Common myeloid progenitor, CD34-positive (primary cell): ENCODE data around the gene BCOR.

ENCODE experiments used
- CTCF ChIA-PET: fragments of 350-600 bp; sonication (Branson Sonifier 250); formaldehyde crosslinking; loops from one replicate; lab custom pipeline; 2021; ENCODE audit warnings: antibody characterized with exemption; lab: Charles Lee
- POLR2A ChIA-PET: fragments of 350-600 bp; sonication (Branson Sonifier 250); formaldehyde crosslinking; loops from one replicate; lab custom pipeline; 2021; ENCODE audit warnings: antibody characterized with exemption; lab: Charles Lee
- DNase-seq, 3 donors: peaks; one replicate each; pipeline versions ENCODE4 v3.0.0 to v3.0.0-alpha.2; 2013
- H3K27ac ChIP-seq, 2 experiments: 1 replicate in 1 of 2; 2 replicates in 1 of 2; pipeline ENCODE4 v1.7.0; 2013; ENCODE audit warnings: inconsistent platforms in 2 of 2, low read length in 2 of 2, mild to moderate bottlenecking in 2 of 2, low read depth in 1 of 2, moderate library complexity in 1 of 2; ENCODE audit not compliant: severe bottlenecking in 2 of 2, insufficient read depth in 1 of 2, poor library complexity in 1 of 2
- H3K27me3 ChIP-seq, 5 experiments: replicated peaks in 2 of 5; 1 replicate in 3 of 5; 2 replicates in 2 of 5; pipeline versions ENCODE4 v1.6.1 to v1.7.0; 2013; ENCODE audit warnings: low read length in 4 of 5, mild to moderate bottlenecking in 2 of 5, moderate library complexity in 2 of 5, inconsistent platforms in 1 of 5; ENCODE audit not compliant: insufficient read depth in 5 of 5, control insufficient read depth in 4 of 5
- H3K36me3 ChIP-seq, 4 experiments: 1 replicate in 2 of 4; 2 replicates in 2 of 4; pipeline versions ENCODE4 v1.6.1 to v1.7.0; 2013; ENCODE audit warnings: low read length in 3 of 4, control low read depth in 1 of 4, mild to moderate bottlenecking in 1 of 4; ENCODE audit not compliant: control insufficient read depth in 4 of 4, insufficient read depth in 4 of 4
- H3K4me1 ChIP-seq, 4 experiments: 1 replicate in 3 of 4; 2 replicates in 1 of 4; pipeline versions ENCODE4 v1.6.1 to v1.7.1; 2013; ENCODE audit warnings: low read length in 3 of 4, mild to moderate bottlenecking in 3 of 4, control low read depth in 1 of 4, inconsistent platforms in 1 of 4, moderate library complexity in 1 of 4; ENCODE audit not compliant: control insufficient read depth in 4 of 4, insufficient read depth in 4 of 4; ENCODE audit errors: control extremely low read depth in 1 of 4
- H3K4me3 ChIP-seq, 7 experiments: 1 replicate in 4 of 7; 2 replicates in 3 of 7; pipeline versions ENCODE4 v1.5.1 to v1.7.0; 2013; ENCODE audit warnings: mild to moderate bottlenecking in 7 of 7, low read length in 6 of 7, moderate library complexity in 6 of 7, inconsistent platforms in 2 of 7, low read depth in 2 of 7, control low read depth in 1 of 7; ENCODE audit not compliant: insufficient read depth in 4 of 7, control insufficient read depth in 1 of 7; ENCODE audit errors: extremely low read depth in 1 of 7
- H3K9me3 ChIP-seq, 5 experiments: 1 replicate in 4 of 5; 2 replicates in 1 of 5; pipeline versions ENCODE4 v1.6.1 to v1.7.1; 2013; ENCODE audit warnings: low read length in 4 of 5, mild to moderate bottlenecking in 2 of 5, inconsistent platforms in 1 of 5, low read depth in 1 of 5, moderate library complexity in 1 of 5; ENCODE audit not compliant: control insufficient read depth in 4 of 5, insufficient read depth in 2 of 5; ENCODE audit errors: control extremely low read depth in 1 of 5
- WGBS: methylation state at CpG from one replicate; pipeline ENCODE4 v1.1.5; 2013; ENCODE audit not compliant: insufficient coverage; 5-methylcytosine and 5-hydroxymethylcytosine counted together

Gene BCOR

DNA sequence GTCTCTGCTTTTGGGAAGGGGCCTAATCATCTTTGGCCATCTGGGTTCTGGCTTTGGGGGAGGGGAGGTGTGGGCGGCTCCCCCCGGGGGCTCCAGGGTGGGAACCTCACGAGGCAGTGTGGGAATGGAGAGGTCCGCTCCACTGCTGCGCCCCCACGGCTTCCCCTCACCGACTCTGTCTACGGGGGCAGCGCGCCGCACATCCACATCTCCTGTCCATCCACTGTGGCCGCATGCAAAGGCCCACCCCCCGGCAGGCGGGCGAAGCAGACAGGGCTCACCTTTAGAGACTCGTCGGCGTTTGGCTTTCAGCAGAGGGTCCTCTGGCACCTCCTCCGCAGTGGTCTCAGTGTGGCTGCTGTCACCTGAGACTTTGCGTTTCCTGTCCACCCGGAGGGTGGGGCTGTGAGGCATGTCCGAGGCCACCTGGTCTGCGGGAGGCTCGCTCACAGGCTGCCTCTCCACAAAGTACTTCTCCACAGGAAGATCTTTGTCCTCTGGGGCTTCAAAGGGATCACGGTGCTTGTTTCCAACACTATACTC, 33.6 kb downstream of the BCOR start:
- Histone ChIP-seq H3K36me3 (peaks cover 6 to 65% (median 32%) of the 10 kb centered on the region in 4 experiments), H3K9me3 (no peaks in the 10 kb centered on the region)

DNA sequence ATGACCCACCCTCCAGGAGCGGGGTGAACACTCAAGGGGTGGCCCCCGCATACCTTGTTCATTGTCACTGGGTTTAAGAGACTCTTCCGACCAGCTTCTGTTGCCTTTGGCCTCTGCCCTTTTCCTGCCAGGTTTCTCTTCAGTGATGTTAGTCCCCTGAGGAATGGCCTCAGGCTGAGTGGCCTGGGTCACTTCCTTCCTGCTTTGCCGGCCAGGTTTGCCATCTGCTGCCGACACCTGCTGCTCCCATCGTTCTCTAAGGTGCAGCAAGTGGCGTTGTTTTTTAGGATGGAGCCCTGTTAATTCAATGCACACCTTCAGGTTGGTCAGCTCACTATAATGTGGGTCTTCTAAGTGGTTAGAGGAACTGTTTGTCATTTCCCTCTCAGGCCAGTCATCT, 34.2 kb downstream of the BCOR start:
- no peak overlapping the region for H3K4me3 ChIP-seq
- CTCF ChIA-PET = no interaction called here
- DNase-seq = no peak
- peaks cover 0 to 5% (median 0%) of the 10 kb centered on the region in 5 experiments for H3K27me3 ChIP-seq
- no peak overlapping the region for H3K27ac ChIP-seq
- H3K36me3 ChIP-seq = peaks cover 6 to 65% (median 30%) of the 10 kb centered on the region in 4 experiments
- H3K9me3 ChIP-seq = no peaks in the 10 kb centered on the region
- 98% methylated on average over 6 of the region's 7 CpGs for WGBS
- peaks cover 0 to 4% (median 0%) of the 10 kb centered on the region in 4 experiments for H3K4me1 ChIP-seq
- POLR2A ChIA-PET = no interaction called here

More for the DNA sequence above, 33.6 kb downstream of the BCOR start:
- ChIA-PET CTCF (no interaction called here), POLR2A (no interaction called here)
- no peak for DNase-seq
- peaks cover 0 to 4% (median 0%) of the 10 kb centered on the region in 4 experiments for H3K4me1 ChIP-seq
- peaks cover 0 to 5% (median 0%) of the 10 kb centered on the region in 5 experiments for H3K27me3 ChIP-seq
- 78% methylated on average over 25 of the region's 25 CpGs for WGBS
- no peak overlapping the region for H3K27ac ChIP-seq
- no peak overlapping the region for H3K4me3 ChIP-seq

DNA sequence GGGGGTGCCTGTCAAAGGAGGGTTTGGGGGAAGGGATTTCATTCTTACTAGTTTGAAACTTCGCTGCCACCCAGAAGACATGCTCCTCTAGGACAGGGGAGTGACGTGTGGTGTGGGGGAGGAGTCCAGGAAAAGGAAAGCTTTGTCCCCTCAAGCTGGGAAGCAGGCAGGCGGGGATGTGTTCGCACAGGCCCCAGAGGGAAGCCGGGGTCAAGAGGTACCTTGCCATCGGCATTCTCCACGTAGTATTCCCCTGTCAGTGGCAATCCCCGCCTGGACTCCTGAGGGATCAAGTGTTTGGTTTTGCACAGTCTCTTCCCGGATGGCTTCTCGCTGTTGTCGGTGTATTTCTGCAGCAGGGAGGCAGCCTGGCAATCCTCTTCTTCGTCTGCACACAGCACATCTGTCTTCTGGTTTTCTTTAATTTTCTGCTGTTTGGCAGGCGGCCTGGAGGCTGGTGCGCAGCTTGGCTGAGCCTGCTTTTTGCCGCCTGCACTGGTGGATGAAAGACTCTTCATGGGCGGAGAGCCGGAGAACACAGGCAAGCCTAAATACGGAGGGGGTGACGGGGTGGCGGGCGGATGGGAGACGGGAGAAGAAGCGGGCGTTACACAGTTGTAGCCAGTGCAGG, 35.1 kb downstream of the BCOR start:
- Histone ChIP-seq H3K36me3 (peaks cover 6 to 63% (median 31%) of the 10 kb centered on the region in 4 experiments), H3K27me3 (peaks cover 0 to 5% (median 0%) of the 10 kb centered on the region in 5 experiments), H3K9me3 (no peaks in the 10 kb centered on the region), H3K4me3 (no peak overlapping the region), H3K27ac (no peak overlapping the region), H3K4me1 (peaks cover 0 to 4% (median 0%) of the 10 kb centered on the region in 4 experiments)
- DNase-seq = no peak
- ChIA-PET CTCF (no interaction called here), POLR2A (no interaction called here)
- 69% methylated on average over 24 of the region's 24 CpGs for WGBS

- Histone ChIP-seq H3K27me3 (peaks cover 0 to 5% (median 0%) of the 10 kb centered on the region in 5 experiments), H3K9me3 (no peaks in the 10 kb centered on the region), H3K4me1 (peaks cover 0 to 4% (median 0%) of the 10 kb centered on the region in 4 experiments), H3K36me3 (peaks cover 6 to 66% (median 31%) of the 10 kb centered on the region in 4 experiments), H3K4me3 (no peak overlapping the region), H3K27ac (no peak overlapping the region)
- ChIA-PET CTCF (interaction anchor here (0.5 kb wide), 1 partner anchor 10 kb away, joined by 3 read pairs; no protein-coding TSS in a partner anchor), POLR2A (no interaction called here)
- DNase-seq = no peak
- WGBS = 61% methylated on average over 22 of the region's 30 CpGs
These were observed 35.8 kb downstream of the BCOR start for GRCh38 chrX:40061871-40062524.

DNA sequence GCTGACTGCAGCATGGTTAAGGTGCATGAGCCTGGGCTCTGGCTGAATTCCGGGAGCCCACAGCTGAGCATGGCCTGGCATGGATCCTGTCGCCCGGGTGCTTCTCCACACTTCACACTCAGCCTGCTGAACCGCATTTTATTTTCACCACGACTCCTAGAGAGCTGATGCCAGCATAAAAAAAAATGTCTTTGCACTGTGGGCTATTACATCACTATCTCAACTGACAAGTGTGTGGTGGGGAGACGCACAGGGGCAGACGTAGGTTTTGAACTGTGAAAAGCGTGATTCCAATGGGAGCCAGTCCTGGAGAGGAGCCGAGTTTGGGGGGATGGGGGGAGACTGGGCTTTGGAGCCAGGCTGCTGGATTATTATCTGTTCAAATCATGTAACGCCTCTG, 36.8 kb downstream of the BCOR start:
- Histone ChIP-seq H3K4me3 (no peak overlapping the region), H3K27me3 (peaks cover 0 to 5% (median 0%) of the 10 kb centered on the region in 5 experiments), H3K9me3 (no peaks in the 10 kb centered on the region), H3K4me1 (peaks cover 0 to 4% (median 0%) of the 10 kb centered on the region in 4 experiments), H3K36me3 (peaks cover 6 to 73% (median 34%) of the 10 kb centered on the region in 4 experiments), H3K27ac (no peak overlapping the region)
- WGBS = 93% methylated on average over 5 of the region's 10 CpGs
- DNase-seq = no peak
- ChIA-PET CTCF (interaction anchor here (1.1 kb wide), 1 partner anchor 17 kb away, joined by 3 read pairs; no protein-coding TSS in a partner anchor), POLR2A (interaction anchor here (0.5 to 0.6 kb wide), 2 partner anchors 100 to 254 kb away, joined by 4 read pairs; no protein-coding TSS in a partner anchor)

DNA sequence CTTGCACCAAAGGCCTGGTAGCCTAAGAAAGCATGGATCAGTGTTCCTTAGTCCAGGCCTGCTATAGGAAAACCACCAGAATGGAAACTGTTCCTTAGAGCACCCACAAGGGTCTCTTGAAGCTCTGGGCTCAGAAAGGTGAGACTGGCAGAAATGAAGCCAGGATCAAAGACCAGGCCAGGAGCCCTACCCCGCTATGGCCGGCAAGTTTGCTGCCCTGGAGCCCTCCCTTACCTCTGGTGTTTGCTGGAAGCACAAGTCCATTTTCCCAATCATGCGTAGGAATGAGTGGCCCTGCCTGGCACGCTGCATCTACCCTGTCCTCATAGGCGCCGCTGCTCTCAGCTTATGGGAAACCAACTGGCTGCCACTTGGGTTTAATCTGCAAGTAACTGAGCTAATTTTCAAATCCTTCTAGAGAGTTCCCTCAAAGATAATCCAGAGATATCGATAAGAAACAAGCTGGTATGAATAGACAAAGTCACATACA, 37.4 kb downstream of the BCOR start:
- ChIA-PET POLR2A (interaction anchor here (0.5 kb wide), 1 partner anchor 253 kb away, joined by 4 read pairs; no protein-coding TSS in a partner anchor), CTCF (interaction anchor here (1.1 kb wide), 1 partner anchor 18 kb away, joined by 3 read pairs; no protein-coding TSS in a partner anchor)
- Histone ChIP-seq H3K4me1 (no peaks in the 10 kb centered on the region), H3K9me3 (no peaks in the 10 kb centered on the region), H3K27me3 (peaks cover 0 to 5% (median 0%) of the 10 kb centered on the region in 5 experiments), H3K36me3 (peaks cover 6 to 77% (median 36%) of the 10 kb centered on the region in 4 experiments), H3K4me3 (no peak overlapping the region), H3K27ac (no peak overlapping the region)
- DNase-seq = no peak
- WGBS = 94% methylated on average over 7 of the region's 7 CpGs
